Lung microvascular endothelial cell (primary cell): Measurements from ENCODE around the gene TUBG1. TPM values are rescaled to one million over a fixed set of nuclear protein-coding genes. Genes with fewer than 3 reads are reported as not detected.
"Not testable (repeated sequence)": the region's sequence is repeated elsewhere in the genome, so short reads cannot be mapped to it uniquely, and the experiment has no call there.

Experiments
- DNase-seq, 2 donors: peaks; one replicate each; pipeline versions ENCODE4 v3.0.0 to v3.0.0-alpha.2; 2010; ENCODE audit warnings: low read depth in 2 of 2
- total RNA-seq: library from RNA; depleted of rRNA; stranded (reverse); fragments of >200 nt; gene quantifications from 2 replicates; pipeline ENCODE4 v1.2.1, GENCODE V29; 2014

The TUBG1 gene
- total RNA-seq, 1 donor from 2014 or later: 15.3 TPM

GRCh38 chr17:42578282-42578869 lies 31.1 kb upstream of the TUBG1 start:
- peak; percentile 80 for DNase-seq

- no peak for DNase-seq
Measured at GRCh38 chr17:42579794-42580551, 29.5 kb upstream of the TUBG1 start.

- DNase-seq: no peak
Measured at GRCh38 chr17:42581744-42582270, 27.7 kb upstream of the TUBG1 start.

GRCh38 chr17:42584880-42585279 lies 24.6 kb upstream of the TUBG1 start:
- DNase-seq: no peak

GRCh38 chr17:42585353-42585752 lies 24.1 kb upstream of the TUBG1 start:
- DNase-seq: no peak

- no peak for DNase-seq
Measured at GRCh38 chr17:42586514-42587230, 22.8 kb upstream of the TUBG1 start.

- peak in 1 of 2 donors; percentile 25 for DNase-seq
Measured at GRCh38 chr17:42590886-42591285, 18.6 kb upstream of the TUBG1 start.

GRCh38 chr17:42591411-42591810 lies 18.1 kb upstream of the TUBG1 start:
- DNase-seq: no peak

- no peak for DNase-seq
Measured at GRCh38 chr17:42596386-42596785, 13.1 kb upstream of the TUBG1 start.

- no peak for DNase-seq
Measured at GRCh38 chr17:42598905-42599304, 10.6 kb upstream of the TUBG1 start.

- DNase-seq: no peak
Measured at GRCh38 chr17:42603318-42603717, 6.2 kb upstream of the TUBG1 start.

- no peak for DNase-seq
Measured at GRCh38 chr17:42607769-42608168, 1.7 kb upstream of the TUBG1 start.

- DNase-seq: peak; percentile 7 to 28
Measured at GRCh38 chr17:42608305-42609181, 940 bp upstream of the TUBG1 start.

GRCh38 chr17:42609814-42610801 lies 625 bp downstream of the TUBG1 start:
- peak in 1 of 2 donors; percentile 14 for DNase-seq

- DNase-seq: no peak
Measured at GRCh38 chr17:42612013-42612412, 2.5 kb downstream of the TUBG1 start.

GRCh38 chr17:42613699-42614295 lies 4.3 kb downstream of the TUBG1 start:
- DNase-seq: no peak

- no peak for DNase-seq
Measured at GRCh38 chr17:42617956-42618431, 8.5 kb downstream of the TUBG1 start.

- peak in 1 of 2 donors; percentile 16 for DNase-seq
Measured at GRCh38 chr17:42618442-42619150, 9.1 kb downstream of the TUBG1 start.

- not testable (repeated sequence) for DNase-seq
Measured at GRCh38 chr17:42621987-42622386, 12.5 kb downstream of the TUBG1 start.
